Inflammatory macrophage (primary cell): ENCODE measurements around the gene ST6GALNAC3.
A peak's percentile ranks its signal among the peaks of the same experiment; 100 is the strongest.

Source experiments
- DNase-seq, 2 donors: peaks; one replicate each; pipeline ENCODE4 v3.0.0-alpha.2; 2020 to 2022

Gene ST6GALNAC3

GRCh38 chr1:76254104-76255030, 179.8 kb downstream of the ST6GALNAC3 start:
- peak in 1 of 2 donors; percentile 24 for DNase-seq

GRCh38 chr1:76256289-76257223, 182.0 kb downstream of the ST6GALNAC3 start:
- DNase-seq: no peak

- DNase-seq: no peak
These were observed 183.3 kb downstream of the ST6GALNAC3 start for GRCh38 chr1:76257823-76258222.

GRCh38 chr1:76259270-76259669, 184.7 kb downstream of the ST6GALNAC3 start:
- no peak for DNase-seq

- no peak for DNase-seq
These were observed 185.7 kb downstream of the ST6GALNAC3 start for GRCh38 chr1:76260279-76260678.

- DNase-seq: no peak
These were observed 188.1 kb downstream of the ST6GALNAC3 start for GRCh38 chr1:76262601-76263000.

- no peak for DNase-seq
These were observed 190.1 kb downstream of the ST6GALNAC3 start for GRCh38 chr1:76264642-76265041.

GRCh38 chr1:76266762-76267161, 192.2 kb downstream of the ST6GALNAC3 start:
- no peak for DNase-seq

GRCh38 chr1:76267631-76268030, 193.1 kb downstream of the ST6GALNAC3 start:
- no peak for DNase-seq

- no peak for DNase-seq
These were observed 193.8 kb downstream of the ST6GALNAC3 start for GRCh38 chr1:76268341-76268740.

- DNase-seq: peak; percentile 38 to 52
These were observed 194.6 kb downstream of the ST6GALNAC3 start for GRCh38 chr1:76269155-76269554.

- DNase-seq: no peak
These were observed 199.8 kb downstream of the ST6GALNAC3 start for GRCh38 chr1:76274302-76274701.

- no peak for DNase-seq
These were observed 200.2 kb downstream of the ST6GALNAC3 start for GRCh38 chr1:76274718-76275117.

- no peak for DNase-seq
These were observed 204.2 kb downstream of the ST6GALNAC3 start for GRCh38 chr1:76278711-76279100.

- no peak for DNase-seq
These were observed 204.7 kb downstream of the ST6GALNAC3 start for GRCh38 chr1:76279101-76279748.

- no peak for DNase-seq
These were observed 206.8 kb downstream of the ST6GALNAC3 start for GRCh38 chr1:76281306-76281705.

- DNase-seq: no peak
These were observed 210.3 kb downstream of the ST6GALNAC3 start for GRCh38 chr1:76284842-76285241.

- no peak for DNase-seq
These were observed 211.1 kb downstream of the ST6GALNAC3 start for GRCh38 chr1:76285578-76286135.

GRCh38 chr1:76287917-76288316, 213.4 kb downstream of the ST6GALNAC3 start:
- no peak for DNase-seq

- no peak for DNase-seq
These were observed 214.4 kb downstream of the ST6GALNAC3 start for GRCh38 chr1:76288758-76289483.

GRCh38 chr1:76289692-76290091, 215.1 kb downstream of the ST6GALNAC3 start:
- DNase-seq: no peak

GRCh38 chr1:76290271-76290670, 215.7 kb downstream of the ST6GALNAC3 start:
- DNase-seq: no peak
